SK-N-SH treated with all-trans-retinoic acid at 6 μM for 48 hours (cell line): ENCODE data around the gene PLPP3.

Source experiments
- ARNTL ChIP-seq: fragments of 450-650 bp; formaldehyde crosslinking; IDR thresholded peaks from 2 replicates; pipeline ENCODE4 v1.5.0; 2020; ENCODE audit warnings: low read depth, mild to moderate bottlenecking, moderate library complexity, borderline replicate concordance
- CSDC2 ChIP-seq: fragments of 250-450 bp; sonication (Bioruptor Pico); IDR thresholded peaks from 2 replicates; pipeline ENCODE4 v1.5.0; 2020; ENCODE audit warnings: mild to moderate bottlenecking, moderate library complexity
- ESRRG ChIP-seq: fragments of 250-450 bp; sonication (Bioruptor Pico); IDR thresholded peaks from 2 replicates; pipeline ENCODE4 v1.6.1; 2021; ENCODE audit warnings: mild to moderate bottlenecking
- ISL1 ChIP-seq: fragments of 250-450 bp; sonication (Bioruptor Pico); IDR thresholded peaks from 2 replicates; pipeline ENCODE4 v2.1.2; 2022; ENCODE audit warnings: mild to moderate bottlenecking, moderate library complexity
- PPARA ChIP-seq: fragments of 250-450 bp; sonication (Bioruptor Pico); IDR thresholded peaks from 2 replicates; pipeline ENCODE4 v1.5.0; 2020; ENCODE audit warnings: mild to moderate bottlenecking, borderline replicate concordance
- SNAI2 ChIP-seq: fragments of 250-450 bp; sonication (Bioruptor Pico); IDR thresholded peaks from 2 replicates; pipeline ENCODE4 v1.5.0; 2020; ENCODE audit warnings: mild to moderate bottlenecking, moderate library complexity
- TOX ChIP-seq: fragments of 250-450 bp; sonication (Bioruptor Pico); IDR thresholded peaks from 2 replicates; pipeline ENCODE4 v1.8.0; 2021; ENCODE audit warnings: mild to moderate bottlenecking, moderate library complexity, borderline replicate concordance
- ZC3H10 ChIP-seq: fragments of 250-450 bp; sonication (Bioruptor Pico); IDR thresholded peaks from 2 replicates; pipeline ENCODE4 v1.5.1; 2021; ENCODE audit warnings: mild to moderate bottlenecking, moderate library complexity
- ZFP3 ChIP-seq: fragments of 250-450 bp; sonication (Bioruptor Pico); IDR thresholded peaks from 2 replicates; pipeline ENCODE4 v1.5.0; 2020; ENCODE audit warnings: mild to moderate bottlenecking, moderate library complexity
- ZFP30 ChIP-seq: fragments of 450-650 bp; formaldehyde crosslinking; IDR thresholded peaks from 2 replicates; pipeline ENCODE4 v1.5.0; 2022; ENCODE audit warnings: mild to moderate bottlenecking, moderate library complexity
- TF ChIP-seq, protein P1 (sequence below): fragments of 250-450 bp; sonication (Bioruptor Pico); IDR thresholded peaks from 2 replicates; pipeline ENCODE4 v1.8.0; 2020; ENCODE audit warnings: mild to moderate bottlenecking, moderate library complexity, borderline replicate concordance

DNA sequence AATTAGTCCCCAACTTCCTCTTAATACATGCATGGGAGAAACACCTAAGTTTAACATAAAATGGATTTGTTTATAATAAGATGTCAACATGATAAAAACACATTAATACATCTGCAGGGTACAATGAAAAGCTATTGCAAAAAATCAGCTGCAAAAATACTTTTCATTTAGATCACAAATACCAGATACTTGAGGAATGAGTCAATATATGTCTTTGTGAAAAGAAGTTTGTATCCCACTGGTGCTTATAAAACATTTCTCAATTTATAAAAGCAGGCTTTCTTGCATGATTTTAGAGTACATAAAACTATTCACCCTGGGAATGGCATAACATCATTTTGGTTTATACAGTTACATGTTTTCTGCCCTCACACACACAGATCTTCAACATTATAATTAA, 47.2 kb upstream of the PLPP3 start:
- TF ChIP-seq SNAI2 (CRISPR knock-in tag) (no peak), TOX (CRISPR knock-in tag) (no peak), ZFP30 (CRISPR knock-in tag) (no peak), ISL1 (no peak), ESRRG (CRISPR knock-in tag) (no peak), ZC3H10 (CRISPR knock-in tag) (no peak), ARNTL (CRISPR knock-in tag) (no peak), PPARA (no peak), CSDC2 (no peak), ZFP3 (CRISPR knock-in tag) (no peak)
- TF ChIP-seq, protein P1, sequence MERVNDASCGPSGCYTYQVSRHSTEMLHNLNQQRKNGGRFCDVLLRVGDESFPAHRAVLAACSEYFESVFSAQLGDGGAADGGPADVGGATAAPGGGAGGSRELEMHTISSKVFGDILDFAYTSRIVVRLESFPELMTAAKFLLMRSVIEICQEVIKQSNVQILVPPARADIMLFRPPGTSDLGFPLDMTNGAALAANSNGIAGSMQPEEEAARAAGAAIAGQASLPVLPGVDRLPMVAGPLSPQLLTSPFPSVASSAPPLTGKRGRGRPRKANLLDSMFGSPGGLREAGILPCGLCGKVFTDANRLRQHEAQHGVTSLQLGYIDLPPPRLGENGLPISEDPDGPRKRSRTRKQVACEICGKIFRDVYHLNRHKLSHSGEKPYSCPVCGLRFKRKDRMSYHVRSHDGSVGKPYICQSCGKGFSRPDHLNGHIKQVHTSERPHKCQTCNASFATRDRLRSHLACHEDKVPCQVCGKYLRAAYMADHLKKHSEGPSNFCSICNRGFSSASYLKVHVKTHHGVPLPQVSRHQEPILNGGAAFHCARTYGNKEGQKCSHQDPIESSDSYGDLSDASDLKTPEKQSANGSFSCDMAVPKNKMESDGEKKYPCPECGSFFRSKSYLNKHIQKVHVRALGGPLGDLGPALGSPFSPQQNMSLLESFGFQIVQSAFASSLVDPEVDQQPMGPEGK (CRISPR knock-in tag) = no peak
